Effector memory CD4-positive, alpha-beta T cell (primary cell): ENCODE data around the gene DBR1.
"Not testable (repeated sequence)": the region's sequence is repeated elsewhere in the genome, so short reads cannot be mapped to it uniquely, and the experiment has no call there.

Source experiments
- DNase-seq, 3 donors: peaks; one replicate each; pipeline ENCODE4 v3.0.0-alpha.2; 2020
- H3K27ac ChIP-seq: 2 replicates; pipeline ENCODE4 v1.7.0; 2013; ENCODE audit warnings: mild to moderate bottlenecking, low read length, moderate library complexity; ENCODE audit not compliant: insufficient read depth, poor library complexity, severe bottlenecking
- H3K27me3 ChIP-seq: replicated peaks from 2 replicates; pipeline ENCODE4 v1.7.0; 2013; ENCODE audit warnings: mild to moderate bottlenecking, low read length; ENCODE audit not compliant: insufficient read depth, control insufficient read depth, poor library complexity, severe bottlenecking
- H3K36me3 ChIP-seq: 2 replicates; pipeline ENCODE4 v1.7.0; 2013; ENCODE audit warnings: mild to moderate bottlenecking, low read length, moderate library complexity; ENCODE audit not compliant: control insufficient read depth, insufficient read depth
- H3K4me1 ChIP-seq: 2 replicates; pipeline ENCODE4 v1.7.0; 2013; ENCODE audit warnings: low read length, mild to moderate bottlenecking; ENCODE audit not compliant: control insufficient read depth, insufficient read depth, poor library complexity, severe bottlenecking
- H3K4me3 ChIP-seq: 2 replicates; pipeline ENCODE4 v1.7.0; 2013; ENCODE audit warnings: low read length, low read depth, mild to moderate bottlenecking; ENCODE audit not compliant: insufficient read depth, poor library complexity, severe bottlenecking
- H3K9me3 ChIP-seq: 2 replicates; pipeline ENCODE4 v1.7.0; 2013; ENCODE audit warnings: mild to moderate bottlenecking, low read length, moderate library complexity; ENCODE audit not compliant: control insufficient read depth

The DBR1 gene

GRCh38 chr3:138148503-138148902, 26.2 kb downstream of the DBR1 start:
- Histone ChIP-seq H3K9me3 (no peaks in the 10 kb centered on the region), H3K4me3 (no peak overlapping the region), H3K4me1 (no peaks in the 10 kb centered on the region), H3K27me3 (no peaks in the 10 kb centered on the region), H3K27ac (no peak overlapping the region), H3K36me3 (no peaks in the 10 kb centered on the region)
- no peak for DNase-seq

GRCh38 chr3:138142181-138142580, 32.5 kb downstream of the DBR1 start:
- H3K36me3 ChIP-seq, H3K4me3 ChIP-seq, H3K27ac ChIP-seq, DNase-seq, H3K27me3 ChIP-seq, H3K9me3 ChIP-seq, H3K4me1 ChIP-seq: not testable (repeated sequence)

GRCh38 chr3:138140940-138141339, 33.8 kb downstream of the DBR1 start:
- H3K27me3 ChIP-seq: no peaks in the 10 kb centered on the region
- H3K4me3 ChIP-seq: no peak overlapping the region
- no peak overlapping the region for H3K27ac ChIP-seq
- no peaks in the 10 kb centered on the region for H3K36me3 ChIP-seq
- H3K9me3 ChIP-seq: no peaks in the 10 kb centered on the region
- DNase-seq: no peak
- no peaks in the 10 kb centered on the region for H3K4me1 ChIP-seq

GRCh38 chr3:138139691-138140090, 35.0 kb downstream of the DBR1 start:
- H3K27ac ChIP-seq: no peak overlapping the region
- no peaks in the 10 kb centered on the region for H3K4me1 ChIP-seq
- DNase-seq: no peak
- H3K4me3 ChIP-seq: no peak overlapping the region
- H3K27me3 ChIP-seq: no peaks in the 10 kb centered on the region
- no peaks in the 10 kb centered on the region for H3K36me3 ChIP-seq
- no peaks in the 10 kb centered on the region for H3K9me3 ChIP-seq

- DNase-seq: no peak
- Histone ChIP-seq H3K27ac (no peak overlapping the region), H3K4me1 (no peaks in the 10 kb centered on the region), H3K27me3 (no peaks in the 10 kb centered on the region), H3K36me3 (no peaks in the 10 kb centered on the region), H3K9me3 (no peaks in the 10 kb centered on the region), H3K4me3 (no peak overlapping the region)
These were observed 36.9 kb downstream of the DBR1 start for GRCh38 chr3:138137861-138138260.

- no peaks in the 10 kb centered on the region for H3K9me3 ChIP-seq
- no peaks in the 10 kb centered on the region for H3K36me3 ChIP-seq
- no peak overlapping the region for H3K27ac ChIP-seq
- no peaks in the 10 kb centered on the region for H3K4me1 ChIP-seq
- no peaks in the 10 kb centered on the region for H3K27me3 ChIP-seq
- no peak for DNase-seq
- no peak overlapping the region for H3K4me3 ChIP-seq
These were observed 38.5 kb downstream of the DBR1 start for GRCh38 chr3:138136201-138136600.

- no peaks in the 10 kb centered on the region for H3K4me1 ChIP-seq
These were observed 38.9 kb downstream of the DBR1 start for GRCh38 chr3:138135833-138136194.

GRCh38 chr3:138135146-138135832, 39.4 kb downstream of the DBR1 start:
- DNase-seq: no peak
- no peaks in the 10 kb centered on the region for H3K36me3 ChIP-seq
- H3K4me1 ChIP-seq: no peaks in the 10 kb centered on the region
- no peaks in the 10 kb centered on the region for H3K27me3 ChIP-seq
- H3K4me3 ChIP-seq: no peak overlapping the region
- no peak overlapping the region for H3K27ac ChIP-seq
- no peaks in the 10 kb centered on the region for H3K9me3 ChIP-seq

More at GRCh38 chr3:138135833-138136194, 38.9 kb downstream of the DBR1 start:
- Histone ChIP-seq H3K27me3 (no peaks in the 10 kb centered on the region), H3K9me3 (no peaks in the 10 kb centered on the region), H3K4me3 (no peak overlapping the region), H3K27ac (no peak overlapping the region), H3K36me3 (no peaks in the 10 kb centered on the region)
- DNase-seq: no peak

- DNase-seq: no peak
- Histone ChIP-seq H3K9me3 (no peaks in the 10 kb centered on the region), H3K36me3 (no peaks in the 10 kb centered on the region)
These were observed 42.5 kb downstream of the DBR1 start, which contains the start of gene A4GNT for GRCh38 chr3:138132239-138132638. Gene A4GNT (minus strand): TSS chr3:138132390. CDS start chr3:138131256, 1,134 bp downstream.

GRCh38 chr3:138127636-138128365, 46.9 kb downstream of the DBR1 start:
- no peak overlapping the region for H3K27ac ChIP-seq
- H3K4me1 ChIP-seq: no peaks in the 10 kb centered on the region
- H3K9me3 ChIP-seq: no peaks in the 10 kb centered on the region
- no peaks in the 10 kb centered on the region for H3K36me3 ChIP-seq
- no peak for DNase-seq
- no peak overlapping the region for H3K4me3 ChIP-seq
- no peaks in the 10 kb centered on the region for H3K27me3 ChIP-seq

More at GRCh38 chr3:138132239-138132638, 42.5 kb downstream of the DBR1 start, which contains the start of gene A4GNT:
- H3K4me1 ChIP-seq: no peaks in the 10 kb centered on the region
- H3K27ac ChIP-seq: no peak within 1 kb of the TSS
- H3K27me3 ChIP-seq: no peaks in the 10 kb centered on the region
- no peak within 1 kb of the TSS for H3K4me3 ChIP-seq
